Astrocyte of the cerebellum (primary cell): ENCODE results near the gene EIF2B5.
"Not testable (repeated sequence)": the region's sequence is repeated elsewhere in the genome, so short reads cannot be mapped to it uniquely, and the experiment has no call there.

Source experiments
- DNase-seq: peaks from one replicate; pipeline ENCODE4 v3.0.0-alpha.2; 2011; ENCODE audit warnings: low read depth
- H3K4me3 ChIP-seq: 2 replicates; pipeline ENCODE4 v1.5.1; 2011; ENCODE audit warnings: mild to moderate bottlenecking, low read depth, low read length, moderate library complexity
- CTCF ChIP-seq: IDR thresholded peaks from 2 replicates; pipeline ENCODE4 v1.5.1; 2012; ENCODE audit warnings: low read length, low read depth, moderate library complexity, mild to moderate bottlenecking; ENCODE audit errors: missing control alignments
- in situ Hi-C: cut with HindIII; loops from 2 replicates; pipeline ENCODE4 v1.10.0; 2017; ENCODE audit warnings: low sequenced_read_pairs

EIF2B5 gene

GRCh38 chr3:184144505-184144904, 9.3 kb downstream of the EIF2B5 start:
- DNase-seq = no peak
- in situ Hi-C loops = no loop called here
- H3K4me3 ChIP-seq = no peak overlapping the region
- no peak for TF ChIP-seq CTCF

GRCh38 chr3:184145111-184145524, 10.0 kb downstream of the EIF2B5 start:
- TF ChIP-seq CTCF = peak; percentile 50
- H3K4me3 ChIP-seq = no peak overlapping the region
- DNase-seq = peak; percentile 53
- in situ Hi-C loops = no loop called here

GRCh38 chr3:184145751-184146270, 10.7 kb downstream of the EIF2B5 start:
- TF ChIP-seq CTCF = no peak
- in situ Hi-C loops = no loop called here
- no peak for DNase-seq
- no peak overlapping the region for H3K4me3 ChIP-seq

- no peak overlapping the region for H3K4me3 ChIP-seq
- no peak for DNase-seq
- no peak for TF ChIP-seq CTCF
- in situ Hi-C loops = no loop called here
Observed at GRCh38 chr3:184148076-184148475, 12.9 kb downstream of the EIF2B5 start.

GRCh38 chr3:184149123-184149522, 14.0 kb downstream of the EIF2B5 start:
- no peak for TF ChIP-seq CTCF
- in situ Hi-C loops = no loop called here
- DNase-seq = no peak
- no peak overlapping the region for H3K4me3 ChIP-seq

- DNase-seq, in situ Hi-C loops: not testable (repeated sequence)
- peak; percentile 47 for TF ChIP-seq CTCF
Observed at GRCh38 chr3:184149770-184150169, 14.6 kb downstream of the EIF2B5 start.

More at GRCh38 chr3:184149770-184150169, 14.6 kb downstream of the EIF2B5 start:
- H3K4me3 ChIP-seq = not testable (repeated sequence)
